ENCODE data around the gene PDCL2. TPM values are rescaled to one million over a fixed set of nuclear protein-coding genes. Genes with fewer than 3 reads are reported as not detected.

Gene PDCL2
- total and polyA plus RNA-seq, 2 of the 13 experiments (the other 11 are each of a cell fraction or from before 2014, with no cell fraction given) = not detected

DNA sequence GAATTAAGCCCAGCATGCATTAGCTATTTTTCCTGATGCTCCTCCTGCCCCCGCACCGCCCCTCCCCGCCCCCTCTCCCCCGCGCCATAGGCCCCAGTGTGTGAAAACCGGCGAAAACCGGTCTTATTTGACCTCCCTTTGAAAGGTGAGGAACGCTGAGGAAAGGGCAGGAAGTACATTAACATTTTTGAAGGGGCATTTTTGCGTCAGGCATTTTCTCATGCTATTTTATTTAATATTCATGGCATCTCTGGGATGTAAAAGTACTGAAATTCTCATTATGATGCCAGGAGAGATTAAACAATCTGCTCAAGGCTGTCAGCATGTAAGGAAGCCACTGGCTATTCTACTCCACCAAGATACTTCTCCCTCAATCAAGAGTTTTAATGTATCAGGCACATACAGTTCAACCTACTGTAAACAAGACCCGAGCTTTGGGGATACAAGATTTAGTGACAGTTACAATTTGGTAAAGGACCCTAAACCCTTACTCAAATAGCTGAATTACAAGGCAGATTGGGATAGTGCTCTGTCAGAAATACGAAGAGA is 45.3 kb upstream of the PDCL2 start:
- FAIRE-seq = no peak
- Histone ChIP-seq H4K20me1 (ENCODE audit: insufficient read depth, low read length) (no peaks in the 10 kb centered on the region), H3K9me3 (ENCODE audit: low read length) (no peaks in the 10 kb centered on the region), H3K79me2 (ENCODE audit: insufficient read depth, low read length) (no peaks in the 10 kb centered on the region), H3K4me2 (ENCODE audit: low read depth, low read length) (no peak overlapping the region), H3K27ac (ENCODE audit: extremely low read length, insufficient read depth, low read length) (no peak overlapping the region), H3K9ac (ENCODE audit: insufficient read depth, low read depth, low read length) (no peak overlapping the region), H3K27me3 (ENCODE audit: control insufficient read depth in 1 of 2, insufficient read depth in 2 of 2, low read length in 2 of 2) (peaks cover 7 to 43% of the 10 kb centered on the region in 2 experiments), H2AFZ (ENCODE audit: low read length) (no peak overlapping the region), H3K4me1 (ENCODE audit: insufficient read depth, low read length) (peaks cover 14% of the 10 kb centered on the region), H3K4me3 (replicated peaks in 1 of 3; ENCODE audit: insufficient read depth in 1 of 3, low read depth in 2 of 3, low read length in 3 of 3) (no peak overlapping the region), H3K36me3 (replicated peaks in 1 of 2; ENCODE audit: control insufficient read depth in 1 of 2, insufficient read depth in 2 of 2, low read length in 2 of 2) (no peaks in the 10 kb centered on the region)
- no peak for DNase-seq (ENCODE audit: low spot score)
- CTCF ChIA-PET (ENCODE audit: low intra/inter-chr PET ratio, low total read pairs) = no interaction called here
- TF ChIP-seq U2AF2 (IDR thresholded peaks at IDR 0.05; ENCODE audit: low read depth, low read length) (no peak), MAFK (conservative IDR thresholded peaks at IDR 0.05 in 1 of 2, IDR thresholded peaks at IDR 0.05 in 1 of 2; ENCODE audit: low read length in 2 of 2) (no peak), RFXANK (CRISPR knock-in tag; IDR thresholded peaks at IDR 0.05) (no peak), JDP2 (CRISPR knock-in tag; IDR thresholded peaks at IDR 0.05; ENCODE audit: borderline replicate concordance) (no peak), AKAP8 (CRISPR knock-in tag; IDR thresholded peaks at IDR 0.05) (no peak), KLF16 (CRISPR knock-in tag; IDR thresholded peaks at IDR 0.05) (no peak), POLR2A (IDR thresholded peaks at IDR 0.05; ENCODE audit: insufficient read depth in 1 of 2, low read depth in 2 of 2, low read length in 2 of 2) (no peak), NFE2L1 (CRISPR knock-in tag; IDR thresholded peaks at IDR 0.05; ENCODE audit: borderline replicate concordance) (no peak), SNAPC4 (CRISPR knock-in tag; IDR thresholded peaks at IDR 0.05) (no peak), ZNF607 (CRISPR knock-in tag; IDR thresholded peaks at IDR 0.05; ENCODE audit: borderline replicate concordance) (no peak), ZNF747 (CRISPR knock-in tag; IDR thresholded peaks at IDR 0.05; ENCODE audit: borderline replicate concordance) (no peak), ZNF710 (CRISPR knock-in tag; IDR thresholded peaks at IDR 0.05; ENCODE audit: borderline replicate concordance) (no peak)
- in situ Hi-C loops (cut with HindIII; ENCODE audit: extremely low pct_ligation_motif_present, low pct_unique_long_range_greater_than_20kb) (no loop called here), intact Hi-C loops (cut with micrococcal nuclease; ENCODE audit: unreplicated experiment) (no loop called here)
- POLR2A ChIA-PET = no interaction called here
- BruUV-seq (replicated peaks) = no TSS peak
- ATAC-seq = no peak
- 15% methylated on average over 12 of the region's 12 CpGs for WGBS (ENCODE audit: low lambda C conversion rate)
